ENCODE data around the gene ADRB2. TPM values are rescaled to one million over a fixed set of nuclear protein-coding genes. Genes with fewer than 3 reads are reported as not detected.

Gene ADRB2
- total RNA-seq (1 to 10 TPM; 3.4 to 8.3 (median 6.2) TPM), polyA plus RNA-seq (1 to 10 TPM; 1.8 to 4.4 TPM)
- long read RNA-seq, donor 1, transcript ADRB2-201 (1 exons, 3,443 nt), result major isoform, 11 of 28 reads
- long read RNA-seq, donor 1, partial matches to known transcripts, result 0 of 28 reads
- long read RNA-seq, donor 1, other reads (novel, unspliced or antisense), result 17 of 28 reads
- long read RNA-seq, donor 2, transcript ADRB2-201 (1 exons, 3,443 nt), result major isoform, 21 of 54 reads
- long read RNA-seq, donor 2, partial matches to known transcripts, result 3 of 54 reads
- long read RNA-seq, donor 2, other reads (novel, unspliced or antisense), result 30 of 54 reads
- long read RNA-seq, donor 3, transcript ADRB2-201 (1 exons, 3,443 nt), result major isoform, 10 of 28 reads
- long read RNA-seq, donor 3, partial matches to known transcripts, result 0 of 28 reads
- long read RNA-seq, donor 3, other reads (novel, unspliced or antisense), result 18 of 28 reads

DNA sequence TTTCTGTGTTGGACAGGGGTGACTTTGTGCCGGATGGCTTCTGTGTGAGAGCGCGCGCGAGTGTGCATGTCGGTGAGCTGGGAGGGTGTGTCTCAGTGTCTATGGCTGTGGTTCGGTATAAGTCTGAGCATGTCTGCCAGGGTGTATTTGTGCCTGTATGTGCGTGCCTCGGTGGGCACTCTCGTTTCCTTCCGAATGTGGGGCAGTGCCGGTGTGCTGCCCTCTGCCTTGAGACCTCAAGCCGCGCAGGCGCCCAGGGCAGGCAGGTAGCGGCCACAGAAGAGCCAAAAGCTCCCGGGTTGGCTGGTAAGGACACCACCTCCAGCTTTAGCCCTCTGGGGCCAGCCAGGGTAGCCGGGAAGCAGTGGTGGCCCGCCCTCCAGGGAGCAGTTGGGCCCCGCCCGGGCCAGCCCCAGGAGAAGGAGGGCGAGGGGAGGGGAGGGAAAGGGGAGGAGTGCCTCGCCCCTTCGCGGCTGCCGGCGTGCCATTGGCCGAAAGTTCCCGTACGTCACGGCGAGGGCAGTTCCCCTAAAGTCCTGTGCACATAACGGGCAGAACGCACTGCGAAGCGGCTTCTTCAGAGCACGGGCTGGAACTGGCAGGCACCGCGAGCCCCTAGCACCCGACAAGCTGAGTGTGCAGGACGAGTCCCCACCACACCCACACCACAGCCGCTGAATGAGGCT, at the start of gene ADRB2:
Gene ADRB2, plus strand, starts transcription at position 559 of the 686 bp plus-strand sequence. CDS start 221 bp downstream, outside the sequence.
- peak; percentile 96 to 98 (median 97) for DNase-seq
- 0 to 1% (median 0%) methylated on average over 17 to 42 of the region's 42 CpGs for WGBS, 4 donors
- Histone ChIP-seq H3K4me3 (peak within 1 kb of the TSS; percentile 55 to 84 (median 62)), H3K36me3 (no peaks in the 10 kb centered on the region), H3K27ac (peak within 1 kb of the TSS; percentile 79 to 96 (median 90)), H3K9me3 (no peaks in the 10 kb centered on the region), H3K4me1 (peaks cover 0 to 60% (median 16%) of the 10 kb centered on the region in 12 donors), H3K27me3 (no peaks in the 10 kb centered on the region)
- ATAC-seq, result peak; percentile 97 to 98 (median 98)
- intact Hi-C loops (cut with DNase I), result loop anchor here in 9 of 10 donors (1.0 to 10.0 kb wide), 17 partner anchors 21 to 299 kb away; no protein-coding TSS in a partner anchor
- TF ChIP-seq CTCF (IDR thresholded peaks at IDR 0.05) (peak in 2 of 12 donors; percentile 3 to 19), POLR2A (IDR thresholded peaks at IDR 0.05) (peak; percentile 90 to 99)

DNA sequence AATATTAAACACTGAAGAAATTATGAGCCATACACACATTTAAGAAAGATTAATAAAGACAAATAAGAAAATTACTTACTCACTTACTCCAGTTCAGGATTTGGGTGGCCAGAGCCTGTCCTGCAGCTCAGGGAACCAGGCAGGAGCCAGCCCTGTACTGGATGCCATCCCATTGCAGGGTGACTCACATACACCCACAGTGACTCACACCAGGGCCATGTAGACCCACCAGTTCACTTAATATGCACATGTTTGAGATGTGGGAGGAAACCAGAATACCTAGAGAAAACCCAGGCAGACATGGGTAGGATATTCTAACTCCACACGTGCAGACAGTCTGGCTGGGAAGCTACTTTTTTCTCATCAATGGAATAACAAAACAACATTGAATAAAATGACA, 49.6 kb upstream of the ADRB2 start:
- WGBS, 4 donors, result 82 to 92% (median 88%) methylated on average over 1 of the region's 1 CpG
- intact Hi-C loops (cut with DNase I), result no loop called here
- H3K36me3 ChIP-seq, result no peaks in the 10 kb centered on the region
- no peak for DNase-seq
- no peak for TF ChIP-seq POLR2A (IDR thresholded peaks at IDR 0.05)
- TF ChIP-seq CTCF (IDR thresholded peaks at IDR 0.05), result no peak
- H3K27me3 ChIP-seq, result peaks cover 0 to 6% (median 0%) of the 10 kb centered on the region in 9 donors
- H3K4me3 ChIP-seq, result no peak overlapping the region
- H3K4me1 ChIP-seq, result no peaks in the 10 kb centered on the region
- no peak overlapping the region for H3K27ac ChIP-seq
- peak in 1 of 4 donors; percentile 64 for ATAC-seq
- no peaks in the 10 kb centered on the region for H3K9me3 ChIP-seq

- Histone ChIP-seq H3K9me3 (no peaks in the 10 kb centered on the region), H3K27ac (no peak overlapping the region), H3K4me1 (no peaks in the 10 kb centered on the region), H3K27me3 (no peaks in the 10 kb centered on the region), H3K4me3 (no peak overlapping the region), H3K36me3 (no peaks in the 10 kb centered on the region)
- DNase-seq, result no peak
- ATAC-seq, result no peak
- intact Hi-C loops (cut with DNase I), result no loop called here
- TF ChIP-seq POLR2A (IDR thresholded peaks at IDR 0.05), result no peak
- no peak for TF ChIP-seq CTCF (IDR thresholded peaks at IDR 0.05)
Observed at GRCh38 chr5:148778882-148779281, 47.5 kb upstream of the ADRB2 start.

- TF ChIP-seq POLR2A (IDR thresholded peaks at IDR 0.05), result no peak
- TF ChIP-seq CTCF (IDR thresholded peaks at IDR 0.05), result no peak
- no peak overlapping the region for H3K4me3 ChIP-seq
- no peaks in the 10 kb centered on the region for H3K9me3 ChIP-seq
- H3K4me1 ChIP-seq, result no peaks in the 10 kb centered on the region
- no peaks in the 10 kb centered on the region for H3K27me3 ChIP-seq
- intact Hi-C loops (cut with DNase I), result no loop called here
- 87 to 95% (median 93%) methylated on average over 5 of the region's 5 CpGs for WGBS, 4 donors
- DNase-seq, result no peak
- no peaks in the 10 kb centered on the region for H3K36me3 ChIP-seq
- ATAC-seq, result no peak
- H3K27ac ChIP-seq, result no peak overlapping the region
Observed at GRCh38 chr5:148780711-148781110, 45.7 kb upstream of the ADRB2 start.

All from heart left ventricle (tissue), 16 donors.